Colonic mucosa (tissue), 4 donors: Measurements from ENCODE around the gene CNDP2. TPM values are rescaled to one million over a fixed set of nuclear protein-coding genes. Genes with fewer than 3 reads are reported as not detected.

Experiments used
- DNase-seq: peaks from one replicate; pipeline ENCODE4 v3.0.0-alpha.2; 2020
- H3K27ac ChIP-seq: fragments of 200-600 bp; one replicate; pipeline ENCODE4 v1.8.0; 2021
- H3K27me3 ChIP-seq: fragments of 200-600 bp; one replicate; pipeline ENCODE4 v1.8.0; 2021
- H3K36me3 ChIP-seq: fragments of 200-600 bp; one replicate; pipeline ENCODE4 v1.8.0; 2021
- H3K4me1 ChIP-seq: fragments of 200-600 bp; one replicate; pipeline ENCODE4 v1.8.0; 2021; ENCODE audit warnings: mild to moderate bottlenecking
- H3K4me3 ChIP-seq: fragments of 200-600 bp; one replicate; pipeline ENCODE4 v1.8.0; 2021
- H3K9ac ChIP-seq, 2 donors: one replicate each; pipeline ENCODE4 v1.7.0; 2013; ENCODE audit warnings: control low read depth in 2 of 2, low read depth in 2 of 2, low read length in 2 of 2
- H3K9me3 ChIP-seq: fragments of 200-600 bp; one replicate; pipeline ENCODE4 v1.8.0; 2021
- CTCF ChIP-seq: fragments of 200-600 bp; IDR thresholded peaks from one replicate; pipeline ENCODE4 v1.8.0; 2022; ENCODE audit warnings: antibody characterized with exemption, mild to moderate bottlenecking
- intact Hi-C: fragments of 100-400 bp; cut with DNase I; formaldehyde crosslinking; loops from one replicate; pipeline ENCODE4 v1.14.1; 2022
- total RNA-seq, 2 donors: library from RNA; stranded (reverse); fragmentation: NEBNext Ultra II Directional in 1 of 2; extraction: Animal tissue kit (Norgen Biotek cat#: 25700) in 1 of 2; gene quantifications; one replicate each; pipeline ENCODE4 v1.2.1, GENCODE V29; 2021
- donor health status: healthy.
- donor health status: DM: no; HTN: no; CAD: no.
- donor health status: DM: no; HTN: no; CAD: no.

The CNDP2 gene
- total RNA-seq, 2 donors from 2014 or later = 206 to 261 TPM

GRCh38 chr18:74529811-74530583 is 33.8 kb downstream of the CNDP2 start:
- Histone ChIP-seq H3K27me3 (no peaks in the 10 kb centered on the region), H3K4me1 (no peaks in the 10 kb centered on the region), H3K36me3 (no peaks in the 10 kb centered on the region), H3K4me3 (no peak overlapping the region), H3K9me3 (no peaks in the 10 kb centered on the region), H3K27ac (no peak overlapping the region), H3K9ac (no peak overlapping the region)
- DNase-seq = no peak
- no peak for TF ChIP-seq CTCF
- intact Hi-C loops = no loop called here

GRCh38 chr18:74530584-74530862 is 34.4 kb downstream of the CNDP2 start:
- Histone ChIP-seq H3K4me1 (no peaks in the 10 kb centered on the region), H3K27ac (no peak overlapping the region), H3K9ac (no peak overlapping the region), H3K4me3 (no peak overlapping the region), H3K27me3 (no peaks in the 10 kb centered on the region), H3K36me3 (no peaks in the 10 kb centered on the region), H3K9me3 (no peaks in the 10 kb centered on the region)
- no peak for TF ChIP-seq CTCF
- DNase-seq = no peak
- intact Hi-C loops = no loop called here

GRCh38 chr18:74531043-74531442 is 34.9 kb downstream of the CNDP2 start:
- no peak for DNase-seq
- Histone ChIP-seq H3K27ac (no peak overlapping the region), H3K4me1 (no peaks in the 10 kb centered on the region), H3K4me3 (no peak overlapping the region), H3K9ac (no peak overlapping the region), H3K36me3 (no peaks in the 10 kb centered on the region), H3K9me3 (no peaks in the 10 kb centered on the region), H3K27me3 (no peaks in the 10 kb centered on the region)
- intact Hi-C loops = no loop called here
- no peak for TF ChIP-seq CTCF

DNA sequence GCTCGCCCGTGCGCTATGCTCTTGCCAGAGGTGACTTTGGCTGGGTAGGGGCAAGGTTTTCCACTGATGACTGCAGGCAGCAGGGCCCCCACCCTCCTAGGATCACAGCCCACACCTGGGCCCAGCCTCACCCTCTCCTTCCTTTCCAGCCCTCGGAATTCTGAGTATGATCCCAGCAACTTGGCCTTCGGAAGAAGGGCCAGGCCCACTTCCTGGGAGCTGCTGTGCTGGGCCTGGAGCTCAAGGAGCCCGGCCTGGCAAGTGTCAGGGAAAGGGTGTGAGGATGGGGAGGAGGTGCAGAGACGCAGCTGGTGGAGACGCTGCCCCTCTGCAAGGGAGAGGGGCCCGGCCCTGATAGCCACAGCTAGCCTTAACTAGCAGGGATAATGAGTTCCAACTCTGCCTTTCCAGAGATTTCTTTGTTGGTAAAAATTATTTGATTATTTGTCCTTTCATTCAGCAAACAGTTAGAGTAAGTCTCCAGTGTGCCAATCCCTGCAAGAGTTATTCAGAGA is 36.4 kb downstream of the CNDP2 start:
- Histone ChIP-seq H3K4me3 (no peak overlapping the region), H3K4me1 (no peaks in the 10 kb centered on the region), H3K9me3 (no peaks in the 10 kb centered on the region), H3K36me3 (no peaks in the 10 kb centered on the region), H3K9ac (no peak overlapping the region), H3K27ac (no peak overlapping the region), H3K27me3 (no peaks in the 10 kb centered on the region)
- DNase-seq = no peak
- intact Hi-C loops = no loop called here
- TF ChIP-seq CTCF = no peak

- H3K36me3 ChIP-seq = no peaks in the 10 kb centered on the region
- H3K9me3 ChIP-seq = no peaks in the 10 kb centered on the region
- no peak overlapping the region for H3K4me3 ChIP-seq
- TF ChIP-seq CTCF = no peak
- intact Hi-C loops = no loop called here
- H3K9ac ChIP-seq = no peak overlapping the region
- H3K27me3 ChIP-seq = no peaks in the 10 kb centered on the region
- no peaks in the 10 kb centered on the region for H3K4me1 ChIP-seq
- no peak overlapping the region for H3K27ac ChIP-seq
- no peak for DNase-seq
Measured at GRCh38 chr18:74533666-74534065, 37.5 kb downstream of the CNDP2 start.
